ENCODE results near the gene ACOT2. TPM values are rescaled to one million over a fixed set of nuclear protein-coding genes. Genes with fewer than 3 reads are reported as not detected.
"Not testable (repeated sequence)": the region's sequence is repeated elsewhere in the genome, so short reads cannot be mapped to it uniquely, and the experiment has no call there.

ACOT2 gene
- total and polyA plus RNA-seq, 8 donors: 24.4 to 44.5 (median 29.1) TPM

GRCh38 chr14:73567951-73568885 lies 795 bp upstream of the ACOT2 start:
- peak in 2 of 4 donors; percentile 3 to 5 for DNase-seq
- no peaks in the 10 kb centered on the region for H3K9me3 ChIP-seq
- intact Hi-C loops (cut with DNase I): no loop called here

GRCh38 chr14:73568886-73569184 lies 178 bp upstream of the ACOT2 start:
- H3K27me3 ChIP-seq; intact Hi-C loops (cut with DNase I); H3K36me3 ChIP-seq; H3K9me3 ChIP-seq; ATAC-seq; DNase-seq: not testable (repeated sequence)
- Histone ChIP-seq H3K4me1 (peaks cover 4 to 41% of the 10 kb centered on the region in 2 donors), H3K27ac (peak overlapping the region; percentile 87 to 93), H3K4me3 (peak overlapping the region; percentile 63 to 64)

More at GRCh38 chr14:73567951-73568885, 795 bp upstream of the ACOT2 start:
- no peak for TF ChIP-seq CTCF (IDR thresholded peaks at IDR 0.05)
- Histone ChIP-seq H3K4me1 (peaks cover 4 to 41% of the 10 kb centered on the region in 2 donors), H3K27me3 (no peaks in the 10 kb centered on the region), H3K27ac (peak overlapping the region; percentile 87 to 93), H3K4me3 (peak overlapping the region; percentile 63 to 64), H3K36me3 (peaks cover 0 to under 1% of the 10 kb centered on the region in 2 donors)
- ATAC-seq: peak; percentile 34

- DNase-seq (peak in 3 of 4 donors; percentile 8 to 52 (median 19)), ATAC-seq (peak; percentile 77)
- peaks cover 4 to 38% of the 10 kb centered on the region in 2 donors for H3K4me1 ChIP-seq
- H3K4me3 ChIP-seq: peak overlapping the region in 1 of 2 donors; percentile 63
- H3K36me3 ChIP-seq: peaks cover 0 to 17% of the 10 kb centered on the region in 2 donors
- TF ChIP-seq CTCF (IDR thresholded peaks at IDR 0.05): peak; percentile 54 to 78
- intact Hi-C loops (cut with DNase I); H3K9me3 ChIP-seq; H3K27me3 ChIP-seq; H3K27ac ChIP-seq: not testable (repeated sequence)
These were observed 1.9 kb downstream of the ACOT2 start for GRCh38 chr14:73570913-73571312.

GRCh38 chr14:73573034-73573433 lies 4.0 kb downstream of the ACOT2 start:
- H3K27me3 ChIP-seq; H3K9me3 ChIP-seq; ATAC-seq; H3K27ac ChIP-seq; H3K4me3 ChIP-seq; intact Hi-C loops (cut with DNase I): not testable (repeated sequence)
- peaks cover 0 to 22% of the 10 kb centered on the region in 2 donors for H3K36me3 ChIP-seq
- DNase-seq: peak in 1 of 4 donors; percentile 24
- H3K4me1 ChIP-seq: peaks cover 4 to 24% of the 10 kb centered on the region in 2 donors

- Histone ChIP-seq H3K36me3 (peaks cover 0 to 28% of the 10 kb centered on the region in 2 donors), H3K4me1 (peaks cover 0 to 16% of the 10 kb centered on the region in 2 donors)
- H3K9me3 ChIP-seq; ATAC-seq; H3K27ac ChIP-seq; H3K4me3 ChIP-seq; DNase-seq; intact Hi-C loops (cut with DNase I); H3K27me3 ChIP-seq: not testable (repeated sequence)
These were observed 4.7 kb downstream of the ACOT2 start for GRCh38 chr14:73573740-73574139.

GRCh38 chr14:73574251-73574650 lies 5.2 kb downstream of the ACOT2 start:
- peaks cover 0 to 28% of the 10 kb centered on the region in 2 donors for H3K36me3 ChIP-seq
- H3K4me3 ChIP-seq; DNase-seq; H3K27me3 ChIP-seq; ATAC-seq; H3K27ac ChIP-seq; intact Hi-C loops (cut with DNase I); H3K9me3 ChIP-seq: not testable (repeated sequence)
- H3K4me1 ChIP-seq: peaks cover 0 to 11% of the 10 kb centered on the region in 2 donors

GRCh38 chr14:73576391-73576790 lies 7.4 kb downstream of the ACOT2 start:
- ATAC-seq: no peak
- no peak for TF ChIP-seq CTCF (IDR thresholded peaks at IDR 0.05)
- Histone ChIP-seq H3K27me3 (no peaks in the 10 kb centered on the region), H3K27ac (no peak overlapping the region), H3K9me3 (no peaks in the 10 kb centered on the region), H3K4me3 (no peak overlapping the region), H3K36me3 (peaks cover 0 to 35% of the 10 kb centered on the region in 2 donors), H3K4me1 (no peaks in the 10 kb centered on the region)
- intact Hi-C loops (cut with DNase I): no loop called here
- DNase-seq: no peak

GRCh38 chr14:73577214-73577613 lies 8.2 kb downstream of the ACOT2 start:
- intact Hi-C loops (cut with DNase I); H3K4me3 ChIP-seq; DNase-seq; H3K9me3 ChIP-seq; H3K27ac ChIP-seq; H3K4me1 ChIP-seq; H3K27me3 ChIP-seq: not testable (repeated sequence)
- peaks cover 0 to 35% of the 10 kb centered on the region in 2 donors for H3K36me3 ChIP-seq
- ATAC-seq: peak; percentile 46

- ATAC-seq: peak; percentile 59
- intact Hi-C loops (cut with DNase I); DNase-seq; H3K27me3 ChIP-seq; H3K9me3 ChIP-seq; H3K4me1 ChIP-seq; H3K27ac ChIP-seq; H3K4me3 ChIP-seq: not testable (repeated sequence)
- H3K36me3 ChIP-seq: peaks cover 0 to 18% of the 10 kb centered on the region in 2 donors
These were observed 13.3 kb downstream of the ACOT2 start for GRCh38 chr14:73582102-73582979.

Data from left lung (tissue), 10 donors.